Measurements from ENCODE around the gene ASCL2.

ASCL2 gene

GRCh38 chr11:2267851-2268728 lies 2.3 kb downstream of the ASCL2 start:
- POLR2A ChIA-PET, result no interaction called here
- no peak for DNase-seq
- WGBS (ENCODE audit: insufficient coverage), result 95% methylated on average over 22 of the region's 26 CpGs
- no peaks in the 10 kb centered on the region for H3K36me3 ChIP-seq (ENCODE audit: control insufficient read depth in 4 of 4, insufficient read depth in 4 of 4, low read length in 3 of 4)
- CTCF ChIA-PET, result interaction anchor here (0.5 to 1.6 kb wide), 4 partner anchors 9 to 37 kb away, joined by 3 to 6 read pairs (median 5); partner anchors contain the start of genes C11orf21 and TSPAN32
- no peaks in the 10 kb centered on the region for H3K9me3 ChIP-seq (ENCODE audit: control extremely low read depth in 1 of 5, control insufficient read depth in 4 of 5, insufficient read depth in 2 of 5, low read depth in 1 of 5, low read length in 4 of 5)
- H3K4me3 ChIP-seq (ENCODE audit: control insufficient read depth in 1 of 7, extremely low read depth in 1 of 7, insufficient read depth in 4 of 7, low read depth in 2 of 7, low read length in 6 of 7), result peak overlapping the region in 3 of 7 experiments; percentile 36 to 73 (median 61)
- H3K27ac ChIP-seq (ENCODE audit: insufficient read depth in 1 of 2, low read depth in 1 of 2, low read length in 2 of 2, poor library complexity in 1 of 2, severe bottlenecking in 2 of 2), result no peak overlapping the region
- H3K27me3 ChIP-seq (replicated peaks in 2 of 5; ENCODE audit: control insufficient read depth in 4 of 5, insufficient read depth in 5 of 5, low read length in 4 of 5), result peaks cover 0 to 35% (median 23%) of the 10 kb centered on the region in 5 experiments
- peaks cover 0 to 48% (median 43%) of the 10 kb centered on the region in 4 experiments for H3K4me1 ChIP-seq (ENCODE audit: control extremely low read depth in 1 of 4, control insufficient read depth in 4 of 4, insufficient read depth in 4 of 4, low read length in 3 of 4)

DNA sequence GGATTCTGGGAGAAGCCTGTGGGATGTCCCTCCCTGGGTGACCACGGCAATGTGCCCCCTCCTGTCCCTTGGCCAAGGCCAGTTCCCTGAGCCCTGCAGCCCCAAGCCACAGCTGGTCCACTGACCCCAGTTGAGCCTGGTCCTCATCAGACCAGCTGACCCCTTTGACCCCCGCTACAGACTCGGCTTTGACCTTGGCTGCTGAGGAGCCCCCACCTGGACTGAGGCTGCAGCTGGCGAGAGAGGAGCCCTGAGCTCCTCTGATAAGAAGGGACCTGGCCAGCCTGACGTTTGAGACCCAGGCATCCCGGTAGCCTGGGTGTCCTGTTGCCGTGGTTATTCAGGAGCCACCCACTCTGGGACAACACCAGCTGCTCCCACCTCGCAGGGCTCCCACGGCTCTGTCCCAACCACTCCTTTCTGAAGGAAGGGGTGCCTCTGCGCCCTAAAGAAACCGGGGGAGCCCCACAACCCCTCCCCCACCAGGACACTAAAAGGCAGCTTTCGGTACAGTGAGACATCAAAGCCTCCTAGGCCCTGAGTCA lies 3.0 kb downstream of the ASCL2 start:
- no peaks in the 10 kb centered on the region for H3K9me3 ChIP-seq (ENCODE audit: control extremely low read depth in 1 of 5, control insufficient read depth in 4 of 5, insufficient read depth in 2 of 5, low read depth in 1 of 5, low read length in 4 of 5)
- DNase-seq, result no peak
- H3K27ac ChIP-seq (ENCODE audit: insufficient read depth in 1 of 2, low read depth in 1 of 2, low read length in 2 of 2, poor library complexity in 1 of 2, severe bottlenecking in 2 of 2), result no peak overlapping the region
- POLR2A ChIA-PET, result no interaction called here
- H3K4me3 ChIP-seq (ENCODE audit: control insufficient read depth in 1 of 7, extremely low read depth in 1 of 7, insufficient read depth in 4 of 7, low read depth in 2 of 7, low read length in 6 of 7), result no peak overlapping the region
- H3K27me3 ChIP-seq (replicated peaks in 2 of 5; ENCODE audit: control insufficient read depth in 4 of 5, insufficient read depth in 5 of 5, low read length in 4 of 5), result peaks cover 0 to 28% (median 18%) of the 10 kb centered on the region in 5 experiments
- no peaks in the 10 kb centered on the region for H3K36me3 ChIP-seq (ENCODE audit: control insufficient read depth in 4 of 4, insufficient read depth in 4 of 4, low read length in 3 of 4)
- CTCF ChIA-PET, result interaction anchor here (1.4 to 1.6 kb wide), 3 partner anchors 8 to 38 kb away, joined by 5 to 6 read pairs (median 5); partner anchors contain the start of genes C11orf21 and TSPAN32
- WGBS (ENCODE audit: insufficient coverage), result 89% methylated on average over 9 of the region's 12 CpGs
- H3K4me1 ChIP-seq (ENCODE audit: control extremely low read depth in 1 of 4, control insufficient read depth in 4 of 4, insufficient read depth in 4 of 4, low read length in 3 of 4), result peaks cover 0 to 48% (median 43%) of the 10 kb centered on the region in 4 experiments

GRCh38 chr11:2266586-2267305 lies 3.6 kb downstream of the ASCL2 start:
- no peak for DNase-seq
- H3K4me3 ChIP-seq (ENCODE audit: control insufficient read depth in 1 of 7, extremely low read depth in 1 of 7, insufficient read depth in 4 of 7, low read depth in 2 of 7, low read length in 6 of 7), result no peak overlapping the region
- H3K27ac ChIP-seq (ENCODE audit: insufficient read depth in 1 of 2, low read depth in 1 of 2, low read length in 2 of 2, poor library complexity in 1 of 2, severe bottlenecking in 2 of 2), result no peak overlapping the region
- WGBS (ENCODE audit: insufficient coverage), result 97% methylated on average over 24 of the region's 26 CpGs
- no peaks in the 10 kb centered on the region for H3K9me3 ChIP-seq (ENCODE audit: control extremely low read depth in 1 of 5, control insufficient read depth in 4 of 5, insufficient read depth in 2 of 5, low read depth in 1 of 5, low read length in 4 of 5)
- ChIA-PET POLR2A (no interaction called here), CTCF (interaction anchor here (1.4 to 1.6 kb wide), 3 partner anchors 8 to 39 kb away, joined by 5 to 6 read pairs (median 5); partner anchors contain the start of genes C11orf21 and TSPAN32)
- H3K27me3 ChIP-seq (replicated peaks in 2 of 5; ENCODE audit: control insufficient read depth in 4 of 5, insufficient read depth in 5 of 5, low read length in 4 of 5), result peaks cover 0 to 21% (median 12%) of the 10 kb centered on the region in 5 experiments
- no peaks in the 10 kb centered on the region for H3K36me3 ChIP-seq (ENCODE audit: control insufficient read depth in 4 of 4, insufficient read depth in 4 of 4, low read length in 3 of 4)
- peaks cover 0 to 48% (median 43%) of the 10 kb centered on the region in 4 experiments for H3K4me1 ChIP-seq (ENCODE audit: control extremely low read depth in 1 of 4, control insufficient read depth in 4 of 4, insufficient read depth in 4 of 4, low read length in 3 of 4)

GRCh38 chr11:2265854-2266585 lies 4.4 kb downstream of the ASCL2 start:
- Histone ChIP-seq H3K4me1 (ENCODE audit: control extremely low read depth in 1 of 4, control insufficient read depth in 4 of 4, insufficient read depth in 4 of 4, low read length in 3 of 4) (peaks cover 0 to 43% (median 40%) of the 10 kb centered on the region in 4 experiments), H3K4me3 (ENCODE audit: control insufficient read depth in 1 of 7, extremely low read depth in 1 of 7, insufficient read depth in 4 of 7, low read depth in 2 of 7, low read length in 6 of 7) (peak overlapping the region in 2 of 7 experiments; percentile 44 to 46), H3K27ac (ENCODE audit: insufficient read depth in 1 of 2, low read depth in 1 of 2, low read length in 2 of 2, poor library complexity in 1 of 2, severe bottlenecking in 2 of 2) (no peak overlapping the region), H3K36me3 (ENCODE audit: control insufficient read depth in 4 of 4, insufficient read depth in 4 of 4, low read length in 3 of 4) (no peaks in the 10 kb centered on the region), H3K9me3 (ENCODE audit: control extremely low read depth in 1 of 5, control insufficient read depth in 4 of 5, insufficient read depth in 2 of 5, low read depth in 1 of 5, low read length in 4 of 5) (no peaks in the 10 kb centered on the region), H3K27me3 (replicated peaks in 2 of 5; ENCODE audit: control insufficient read depth in 4 of 5, insufficient read depth in 5 of 5, low read length in 4 of 5) (peaks cover 0 to 14% (median 9%) of the 10 kb centered on the region in 5 experiments)
- peak in 1 of 3 donors; percentile 11 for DNase-seq
- ChIA-PET POLR2A (interaction anchor here (0.6 kb wide), 1 partner anchor 42 kb away, joined by 5 read pairs; no protein-coding TSS in a partner anchor), CTCF (no interaction called here)
- WGBS (ENCODE audit: insufficient coverage), result 55% methylated on average over 22 of the region's 24 CpGs

- Histone ChIP-seq H3K36me3 (ENCODE audit: control insufficient read depth in 4 of 4, insufficient read depth in 4 of 4, low read length in 3 of 4) (no peaks in the 10 kb centered on the region), H3K27me3 (replicated peaks in 2 of 5; ENCODE audit: control insufficient read depth in 4 of 5, insufficient read depth in 5 of 5, low read length in 4 of 5) (peaks cover 0 to 8% (median 3%) of the 10 kb centered on the region in 5 experiments), H3K9me3 (ENCODE audit: control extremely low read depth in 1 of 5, control insufficient read depth in 4 of 5, insufficient read depth in 2 of 5, low read depth in 1 of 5, low read length in 4 of 5) (no peaks in the 10 kb centered on the region), H3K4me1 (ENCODE audit: control extremely low read depth in 1 of 4, control insufficient read depth in 4 of 4, insufficient read depth in 4 of 4, low read length in 3 of 4) (peaks cover 0 to 36% (median 34%) of the 10 kb centered on the region in 4 experiments), H3K27ac (ENCODE audit: insufficient read depth in 1 of 2, low read depth in 1 of 2, low read length in 2 of 2, poor library complexity in 1 of 2, severe bottlenecking in 2 of 2) (no peak overlapping the region), H3K4me3 (ENCODE audit: control insufficient read depth in 1 of 7, extremely low read depth in 1 of 7, insufficient read depth in 4 of 7, low read depth in 2 of 7, low read length in 6 of 7) (peak overlapping the region in 2 of 7 experiments; percentile 44 to 46)
- POLR2A ChIA-PET, result interaction anchor here (0.6 to 0.7 kb wide), 2 partner anchors 42 to 177 kb away, joined by 4 to 5 read pairs; no protein-coding TSS in a partner anchor
- CTCF ChIA-PET, result no interaction called here
- WGBS (ENCODE audit: insufficient coverage), result 0% methylated on average over 2 of the region's 2 CpGs
- DNase-seq, result peak; percentile 59 to 87 (median 85)
These were observed 5.0 kb downstream of the ASCL2 start for GRCh38 chr11:2265396-2265795.

DNA sequence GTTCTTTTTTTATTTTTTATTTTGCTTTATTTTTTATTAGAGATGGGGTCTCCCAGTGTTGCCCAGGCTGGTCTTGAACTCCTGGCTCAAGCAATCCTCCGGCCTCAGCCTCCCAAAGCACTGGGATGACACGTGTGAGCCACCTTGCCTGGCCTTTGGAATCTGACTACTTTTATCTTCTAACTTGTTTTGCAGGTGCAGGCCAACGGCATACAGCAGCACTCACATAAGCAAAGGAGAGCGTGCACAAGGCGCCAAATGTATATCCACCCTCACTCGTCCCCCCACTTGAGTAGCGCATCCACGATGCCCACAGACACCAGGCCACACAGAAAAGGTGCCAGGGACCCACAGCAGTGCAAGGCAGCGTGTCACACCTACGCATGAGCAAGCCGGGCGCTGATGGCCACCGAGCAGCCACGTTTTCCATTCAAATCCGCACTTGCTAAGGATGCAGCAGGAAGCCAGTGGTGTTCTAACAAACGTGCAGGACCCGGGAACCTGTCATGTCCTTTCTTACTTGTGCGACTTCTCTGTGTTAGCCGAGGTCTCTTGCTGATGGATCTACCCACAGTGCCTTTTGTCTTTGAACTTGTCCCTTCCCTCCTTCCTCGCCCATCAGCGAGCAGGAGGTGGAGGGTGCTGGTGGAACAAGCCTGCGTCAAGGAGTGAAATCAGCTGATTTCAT lies 5.9 kb downstream of the ASCL2 start:
- ChIA-PET CTCF (interaction anchor here (1.9 kb wide), 1 partner anchor 56 kb away, joined by 6 read pairs; no protein-coding TSS in a partner anchor), POLR2A (no interaction called here)
- H3K9me3 ChIP-seq (ENCODE audit: control extremely low read depth in 1 of 5, control insufficient read depth in 4 of 5, insufficient read depth in 2 of 5, low read depth in 1 of 5, low read length in 4 of 5), result no peaks in the 10 kb centered on the region
- peaks cover 0 to 28% (median 25%) of the 10 kb centered on the region in 4 experiments for H3K4me1 ChIP-seq (ENCODE audit: control extremely low read depth in 1 of 4, control insufficient read depth in 4 of 4, insufficient read depth in 4 of 4, low read length in 3 of 4)
- H3K36me3 ChIP-seq (ENCODE audit: control insufficient read depth in 4 of 4, insufficient read depth in 4 of 4, low read length in 3 of 4), result no peaks in the 10 kb centered on the region
- no peak overlapping the region for H3K4me3 ChIP-seq (ENCODE audit: control insufficient read depth in 1 of 7, extremely low read depth in 1 of 7, insufficient read depth in 4 of 7, low read depth in 2 of 7, low read length in 6 of 7)
- DNase-seq, result no peak
- WGBS (ENCODE audit: insufficient coverage), result 97% methylated on average over 22 of the region's 22 CpGs
- no peak overlapping the region for H3K27ac ChIP-seq (ENCODE audit: insufficient read depth in 1 of 2, low read depth in 1 of 2, low read length in 2 of 2, poor library complexity in 1 of 2, severe bottlenecking in 2 of 2)
- no peaks in the 10 kb centered on the region for H3K27me3 ChIP-seq (replicated peaks in 2 of 5; ENCODE audit: control insufficient read depth in 4 of 5, insufficient read depth in 5 of 5, low read length in 4 of 5)
